Upper lobe of left lung (tissue), 6 donors: ENCODE measurements around the gene PTPN1. TPM values are rescaled to one million over a fixed set of nuclear protein-coding genes. Genes with fewer than 3 reads are reported as not detected.

ENCODE experiments used
- ATAC-seq, 2 donors: fragments of 200-7000 bp; cut with Tn5 transposase; one replicate each; pipeline ENCODE4 v1.9.1; 2022; ENCODE audit warnings: mild to moderate bottlenecking in 2 of 2, moderate library complexity in 2 of 2; ENCODE audit not compliant: low FRiP score in 2 of 2
- DNase-seq, 2 donors: peaks; one replicate each; pipeline ENCODE4 v3.0.0-alpha.2; 2019 to 2020
- H3K27ac ChIP-seq, 4 donors: fragments of 200-600 bp; sonication (generic); one replicate each; pipeline ENCODE4 v1.5.1; 2016 to 2019
- H3K27me3 ChIP-seq, 4 donors: fragments of 200-600 bp; sonication (generic); one replicate each; pipeline ENCODE4 v1.5.1; 2017 to 2019
- H3K36me3 ChIP-seq, 4 donors: fragments of 200-600 bp; sonication (generic); one replicate each; pipeline ENCODE4 v1.5.1; 2016 to 2019
- H3K4me1 ChIP-seq, 4 donors: fragments of 200-600 bp; sonication (generic); one replicate each; pipeline ENCODE4 v1.5.1; 2018 to 2019
- H3K4me3 ChIP-seq, 4 donors: fragments of 200-600 bp; sonication (generic); one replicate each; pipeline ENCODE4 v1.5.1; 2017 to 2019; ENCODE audit warnings: mild to moderate bottlenecking in 2 of 4, moderate library complexity in 1 of 4
- H3K9me3 ChIP-seq, 4 donors: fragments of 200-600 bp; sonication (generic); one replicate each; pipeline ENCODE4 v1.5.1; 2018 to 2019
- EP300 ChIP-seq, 4 donors: sonication (generic); formaldehyde crosslinking; IDR thresholded peaks; one replicate each; pipeline ENCODE4 v1.5.1; 2017; ENCODE audit warnings: antibody characterized with exemption in 4 of 4, control low read depth in 2 of 4
- POLR2A ChIP-seq, 4 donors: fragments of 450-650 bp; IDR thresholded peaks; one replicate each; pipeline ENCODE4 v1.5.1; 2016 to 2017; ENCODE audit warnings: antibody characterized with exemption in 4 of 4, mild to moderate bottlenecking in 2 of 4
- POLR2AphosphoS5 ChIP-seq, 2 donors: sonication (generic); formaldehyde crosslinking; IDR thresholded peaks; one replicate each; pipeline ENCODE4 v1.5.1; 2017; ENCODE audit warnings: antibody characterized with exemption in 2 of 2
- WGBS, 2 donors: methylation state at CpG; one replicate each; pipeline ENCODE4 v1.1.5; 2017 to 2018; 5-methylcytosine and 5-hydroxymethylcytosine counted together
- total RNA-seq, 6 donors: library from RNA; depleted of rRNA in 4 of 6; stranded (reverse); fragments of >200 nt in 4 of 6; gene quantifications; one replicate each; pipeline versions ENCODE4 v1.1.0 to v1.2.1, GENCODE V29; 2016 to 2021
- TF ChIP-seq, protein P1 (sequence below), 6 experiments: fragments of 450-650 bp in 4 of 6; fragments of 200-600 bp in 2 of 6; sonication (generic) in 2 of 6; IDR thresholded peaks; one replicate each; pipeline ENCODE4 v1.5.1; 2016 to 2019; ENCODE audit warnings: antibody characterized with exemption in 6 of 6
- donor health status: DM: no; HTN: no; CAD: no; lungs with moderate emphysema.
- donor health status: DM: no; HTN: yes; CAD: no; lungs with severe emphysema.

The PTPN1 gene
- total RNA-seq, 6 donors from 2014 or later = 75.1 to 137 (median 96.1) TPM

DNA sequence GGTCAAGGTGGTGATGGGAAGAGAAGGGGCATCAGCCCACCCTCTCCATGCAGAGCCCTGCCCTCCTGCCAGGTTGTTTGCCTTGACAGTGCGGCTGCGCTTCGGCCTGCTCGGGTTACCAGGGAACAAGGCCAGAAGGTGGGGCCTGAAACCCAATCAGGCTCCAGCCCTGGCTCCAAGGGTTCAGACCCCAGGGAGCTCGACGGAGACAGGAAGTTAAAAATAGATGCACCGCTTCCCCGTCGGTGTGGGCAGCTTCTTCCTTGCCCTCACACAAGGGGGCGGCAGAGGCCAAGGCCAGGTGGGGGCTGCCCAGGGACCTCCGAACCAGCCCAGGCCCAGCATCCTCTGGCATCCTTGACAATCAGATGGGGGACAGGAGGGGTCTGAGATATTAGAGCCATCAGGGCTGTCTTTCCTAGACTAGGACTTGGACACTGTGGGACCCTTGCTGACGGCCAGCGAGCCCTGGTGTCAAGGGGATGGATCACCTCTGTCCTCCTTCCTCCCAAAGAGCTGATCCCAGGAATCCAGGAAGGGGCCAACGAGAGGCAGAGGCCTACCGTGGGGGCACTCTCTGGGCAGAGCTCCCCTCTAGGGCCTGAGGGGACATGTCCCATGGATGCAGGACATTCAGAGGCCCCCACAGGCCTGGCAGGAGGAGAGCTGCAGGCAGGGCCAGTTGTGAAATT is 115.9 kb downstream of the PTPN1 start:
- 57 to 86% methylated on average over 4 to 15 of the region's 15 CpGs for WGBS, 2 donors
- TF ChIP-seq, protein P1, sequence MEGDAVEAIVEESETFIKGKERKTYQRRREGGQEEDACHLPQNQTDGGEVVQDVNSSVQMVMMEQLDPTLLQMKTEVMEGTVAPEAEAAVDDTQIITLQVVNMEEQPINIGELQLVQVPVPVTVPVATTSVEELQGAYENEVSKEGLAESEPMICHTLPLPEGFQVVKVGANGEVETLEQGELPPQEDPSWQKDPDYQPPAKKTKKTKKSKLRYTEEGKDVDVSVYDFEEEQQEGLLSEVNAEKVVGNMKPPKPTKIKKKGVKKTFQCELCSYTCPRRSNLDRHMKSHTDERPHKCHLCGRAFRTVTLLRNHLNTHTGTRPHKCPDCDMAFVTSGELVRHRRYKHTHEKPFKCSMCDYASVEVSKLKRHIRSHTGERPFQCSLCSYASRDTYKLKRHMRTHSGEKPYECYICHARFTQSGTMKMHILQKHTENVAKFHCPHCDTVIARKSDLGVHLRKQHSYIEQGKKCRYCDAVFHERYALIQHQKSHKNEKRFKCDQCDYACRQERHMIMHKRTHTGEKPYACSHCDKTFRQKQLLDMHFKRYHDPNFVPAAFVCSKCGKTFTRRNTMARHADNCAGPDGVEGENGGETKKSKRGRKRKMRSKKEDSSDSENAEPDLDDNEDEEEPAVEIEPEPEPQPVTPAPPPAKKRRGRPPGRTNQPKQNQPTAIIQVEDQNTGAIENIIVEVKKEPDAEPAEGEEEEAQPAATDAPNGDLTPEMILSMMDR (IDR thresholded peaks at IDR 0.05) = peak; percentile 7 to 57 (median 38)
- no peak for TF ChIP-seq POLR2A (IDR thresholded peaks at IDR 0.05)
- Histone ChIP-seq H3K36me3 (no peaks in the 10 kb centered on the region), H3K9me3 (peaks cover under 1 to 3% (median 2%) of the 10 kb centered on the region in 4 donors), H3K4me1 (no peaks in the 10 kb centered on the region), H3K4me3 (no peak overlapping the region), H3K27me3 (no peaks in the 10 kb centered on the region), H3K27ac (no peak overlapping the region)
- DNase-seq (peak; percentile 25 to 64), ATAC-seq (peak in 1 of 2 donors; percentile 58)

DNA sequence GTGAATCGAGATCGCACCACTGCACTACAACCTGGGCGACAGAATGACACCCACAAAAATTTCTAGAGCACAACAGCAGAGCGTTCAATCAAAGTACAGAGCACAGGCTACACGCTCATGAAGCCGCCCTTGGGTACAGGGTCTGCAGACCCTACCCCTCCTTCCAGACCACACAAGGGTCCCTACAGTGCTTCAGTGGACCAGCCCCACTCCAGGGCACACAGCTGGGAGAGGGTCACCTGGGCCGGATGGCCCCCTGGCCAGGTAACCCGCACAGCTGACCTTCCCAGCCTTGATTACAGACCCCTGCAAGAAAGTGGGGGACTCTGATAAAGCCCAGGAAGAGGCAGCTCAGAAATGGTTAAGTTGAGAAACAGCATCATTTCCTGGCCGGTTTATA is 117.6 kb downstream of the PTPN1 start:
- no peak overlapping the region for H3K4me3 ChIP-seq
- H3K27ac ChIP-seq = no peak overlapping the region
- ATAC-seq (no peak), DNase-seq (no peak)
- TF ChIP-seq, protein P1 (IDR thresholded peaks at IDR 0.05) = no peak
- TF ChIP-seq POLR2AphosphoS5 (IDR thresholded peaks at IDR 0.05) (no peak), EP300 (IDR thresholded peaks at IDR 0.05) (no peak), POLR2A (IDR thresholded peaks at IDR 0.05) (no peak)
- WGBS, 2 donors = 78 to 87% methylated on average over 5 to 9 of the region's 9 CpGs
- H3K27me3 ChIP-seq = no peaks in the 10 kb centered on the region
- no peaks in the 10 kb centered on the region for H3K9me3 ChIP-seq
- H3K4me1 ChIP-seq = no peaks in the 10 kb centered on the region
- no peaks in the 10 kb centered on the region for H3K36me3 ChIP-seq

DNA sequence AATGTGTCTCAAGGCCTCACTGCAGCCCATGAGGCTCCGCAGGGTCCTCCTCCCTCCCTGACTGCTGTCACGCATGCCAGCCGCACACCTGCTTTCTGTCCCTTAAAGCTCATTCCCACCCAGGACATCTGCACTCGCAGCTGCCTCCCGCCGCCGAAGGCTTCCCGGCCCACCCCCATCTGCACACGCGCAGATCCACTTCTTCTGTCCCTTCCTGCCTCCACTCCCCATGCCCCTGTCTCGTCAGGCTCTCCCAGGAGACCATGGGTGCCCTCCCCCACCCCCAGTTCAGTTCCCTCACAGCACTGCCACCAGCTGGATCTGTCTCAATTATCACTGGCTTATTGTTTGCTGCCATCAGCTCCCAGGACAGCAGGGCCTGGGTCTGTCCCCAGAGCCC is 118.1 kb downstream of the PTPN1 start:
- Histone ChIP-seq H3K4me3 (no peak overlapping the region), H3K27me3 (no peaks in the 10 kb centered on the region), H3K27ac (no peak overlapping the region), H3K4me1 (no peaks in the 10 kb centered on the region), H3K36me3 (no peaks in the 10 kb centered on the region), H3K9me3 (no peaks in the 10 kb centered on the region)
- no peak for TF ChIP-seq POLR2AphosphoS5 (IDR thresholded peaks at IDR 0.05)
- TF ChIP-seq, protein P1 (IDR thresholded peaks at IDR 0.05) = no peak
- DNase-seq (no peak), ATAC-seq (no peak)
- 84 to 87% methylated on average over 11 of the region's 11 CpGs for WGBS, 2 donors

DNA sequence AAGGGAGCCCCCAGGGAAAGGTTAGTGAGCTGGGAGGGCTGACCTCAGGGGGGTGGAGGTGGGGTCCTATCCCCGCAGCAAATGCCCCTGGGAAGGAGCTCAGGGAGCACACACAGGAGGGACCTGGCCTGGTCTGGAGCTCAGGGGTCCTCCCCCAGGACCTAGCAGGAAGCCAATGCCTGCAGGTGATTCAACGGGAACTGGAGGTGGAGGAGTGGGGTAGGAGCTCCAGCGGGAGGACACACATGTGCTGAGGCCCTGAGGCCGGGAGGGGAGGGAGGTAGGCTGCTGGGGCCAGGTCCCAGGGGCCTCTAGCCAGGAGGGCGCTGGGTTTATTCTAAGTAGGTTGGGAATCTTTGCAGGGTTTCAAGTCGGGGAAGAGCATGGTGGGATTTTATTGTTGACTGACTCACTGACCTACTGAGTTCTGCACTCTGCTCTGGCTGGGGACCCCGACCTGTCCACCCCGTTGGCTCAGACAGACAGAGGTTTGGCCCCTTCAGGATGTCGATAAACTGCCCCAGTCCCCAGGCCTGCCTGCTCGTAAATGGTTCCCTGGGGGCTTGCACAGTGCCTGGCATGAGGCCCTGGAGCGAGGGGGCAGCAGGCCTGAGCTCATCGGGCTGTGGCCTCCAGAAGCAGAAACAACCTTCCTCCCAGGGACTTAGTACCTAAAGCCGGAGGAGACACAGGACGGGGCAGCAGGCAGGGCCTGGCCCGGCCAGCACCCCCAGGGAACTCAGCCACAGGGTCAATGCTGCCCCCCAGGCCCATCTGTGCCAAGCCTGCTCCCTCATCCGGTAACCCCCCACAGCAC is 118.9 kb downstream of the PTPN1 start:
- TF ChIP-seq, protein P1 (IDR thresholded peaks at IDR 0.05) = no peak
- no peak for TF ChIP-seq EP300 (IDR thresholded peaks at IDR 0.05)
- TF ChIP-seq POLR2A (IDR thresholded peaks at IDR 0.05) = no peak
- no peak for TF ChIP-seq POLR2AphosphoS5 (IDR thresholded peaks at IDR 0.05)
- no peak overlapping the region for H3K4me3 ChIP-seq
- H3K27me3 ChIP-seq = no peaks in the 10 kb centered on the region
- H3K4me1 ChIP-seq = no peaks in the 10 kb centered on the region
- peak overlapping the region in 1 of 4 donors; percentile 23 for H3K27ac ChIP-seq
- H3K9me3 ChIP-seq = no peaks in the 10 kb centered on the region
- H3K36me3 ChIP-seq = no peaks in the 10 kb centered on the region
- ATAC-seq (no peak), DNase-seq (peak in 1 of 2 donors; percentile 73)
- 89 to 95% methylated on average over 7 to 11 of the region's 16 CpGs for WGBS, 2 donors
